Measurements from ENCODE around the gene TMEM154.

DNA sequence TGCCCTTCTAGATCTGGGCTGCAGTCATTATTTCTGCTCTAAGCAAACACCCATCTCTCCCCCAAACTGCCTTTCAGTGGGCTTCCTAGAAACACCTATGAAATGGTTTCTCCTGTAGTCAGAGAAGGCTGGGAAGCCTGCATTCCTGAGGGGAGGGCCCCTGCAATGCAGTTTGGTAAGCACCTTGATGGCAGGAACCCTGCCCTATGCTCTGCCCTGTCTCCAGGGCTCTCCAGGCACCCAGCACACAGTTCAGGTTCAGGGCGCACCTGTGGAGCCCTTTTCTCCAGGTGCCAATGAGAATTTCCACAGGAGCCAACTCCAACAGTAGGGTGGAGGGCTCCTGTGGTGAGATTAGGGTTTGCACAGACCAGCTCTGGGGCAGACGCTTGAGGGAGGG lies 74.8 kb downstream of the TMEM154 start:
- TF ChIP-seq, protein P1, sequence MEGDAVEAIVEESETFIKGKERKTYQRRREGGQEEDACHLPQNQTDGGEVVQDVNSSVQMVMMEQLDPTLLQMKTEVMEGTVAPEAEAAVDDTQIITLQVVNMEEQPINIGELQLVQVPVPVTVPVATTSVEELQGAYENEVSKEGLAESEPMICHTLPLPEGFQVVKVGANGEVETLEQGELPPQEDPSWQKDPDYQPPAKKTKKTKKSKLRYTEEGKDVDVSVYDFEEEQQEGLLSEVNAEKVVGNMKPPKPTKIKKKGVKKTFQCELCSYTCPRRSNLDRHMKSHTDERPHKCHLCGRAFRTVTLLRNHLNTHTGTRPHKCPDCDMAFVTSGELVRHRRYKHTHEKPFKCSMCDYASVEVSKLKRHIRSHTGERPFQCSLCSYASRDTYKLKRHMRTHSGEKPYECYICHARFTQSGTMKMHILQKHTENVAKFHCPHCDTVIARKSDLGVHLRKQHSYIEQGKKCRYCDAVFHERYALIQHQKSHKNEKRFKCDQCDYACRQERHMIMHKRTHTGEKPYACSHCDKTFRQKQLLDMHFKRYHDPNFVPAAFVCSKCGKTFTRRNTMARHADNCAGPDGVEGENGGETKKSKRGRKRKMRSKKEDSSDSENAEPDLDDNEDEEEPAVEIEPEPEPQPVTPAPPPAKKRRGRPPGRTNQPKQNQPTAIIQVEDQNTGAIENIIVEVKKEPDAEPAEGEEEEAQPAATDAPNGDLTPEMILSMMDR (IDR thresholded peaks at IDR 0.05) = no peak
- TF ChIP-seq POLR2A (IDR thresholded peaks at IDR 0.05) = no peak

All from esophagus squamous epithelium (tissue), 4 donors.